ENCODE data around the gene GMPR.

Gene GMPR

GRCh38 chr6:16248271-16248853 is 10.0 kb downstream of the GMPR start:
- H3K4me3 ChIP-seq (ENCODE audit: low read depth, low read length): no peak overlapping the region
- no peak for DNase-seq (ENCODE audit: low read depth)

GRCh38 chr6:16249971-16250370 is 11.6 kb downstream of the GMPR start:
- no peak for DNase-seq (ENCODE audit: low read depth)
- no peak overlapping the region for H3K4me3 ChIP-seq (ENCODE audit: low read depth, low read length)
- no peak for TF ChIP-seq CTCF (IDR thresholded peaks at IDR 0.05; ENCODE audit: insufficient read depth, low read depth, low read length, missing control alignments)

More at GRCh38 chr6:16248271-16248853, 10.0 kb downstream of the GMPR start:
- no peak for TF ChIP-seq CTCF (IDR thresholded peaks at IDR 0.05; ENCODE audit: insufficient read depth, low read depth, low read length, missing control alignments)

- no peak overlapping the region for H3K4me3 ChIP-seq (ENCODE audit: low read depth, low read length)
- no peak for TF ChIP-seq CTCF (IDR thresholded peaks at IDR 0.05; ENCODE audit: insufficient read depth, low read depth, low read length, missing control alignments)
- DNase-seq (ENCODE audit: low read depth): no peak
These were observed 13.3 kb downstream of the GMPR start for GRCh38 chr6:16251706-16252105.

GRCh38 chr6:16252686-16253299 is 14.4 kb downstream of the GMPR start:
- no peak overlapping the region for H3K4me3 ChIP-seq (ENCODE audit: low read depth, low read length)
- no peak for TF ChIP-seq CTCF (IDR thresholded peaks at IDR 0.05; ENCODE audit: insufficient read depth, low read depth, low read length, missing control alignments)
- no peak for DNase-seq (ENCODE audit: low read depth)

- DNase-seq (ENCODE audit: low read depth): no peak
- no peak for TF ChIP-seq CTCF (IDR thresholded peaks at IDR 0.05; ENCODE audit: insufficient read depth, low read depth, low read length, missing control alignments)
- no peak overlapping the region for H3K4me3 ChIP-seq (ENCODE audit: low read depth, low read length)
These were observed 15.2 kb downstream of the GMPR start for GRCh38 chr6:16253399-16254144.

- DNase-seq (ENCODE audit: low read depth): no peak
- TF ChIP-seq CTCF (IDR thresholded peaks at IDR 0.05; ENCODE audit: insufficient read depth, low read depth, low read length, missing control alignments): no peak
- no peak overlapping the region for H3K4me3 ChIP-seq (ENCODE audit: low read depth, low read length)
These were observed 16.1 kb downstream of the GMPR start for GRCh38 chr6:16254535-16254934.
